GM13977 (cell line): ENCODE results near the gene PARN.
"Not testable (repeated sequence)": the region's sequence is repeated elsewhere in the genome, so short reads cannot be mapped to it uniquely, and the experiment has no call there.

Experiments used
- DNase-seq: peaks from one replicate; pipeline ENCODE4 v3.0.0; 2012; ENCODE audit warnings: low spot score
- CTCF ChIP-seq: IDR thresholded peaks from 2 replicates; pipeline ENCODE4 v1.5.1; 2012; ENCODE audit warnings: mild to moderate bottlenecking, control low read depth; ENCODE audit not compliant: insufficient read depth; ENCODE audit errors: extremely low read depth, missing control alignments
- in situ Hi-C: fragments of 300-500 bp; cut with MboI; formaldehyde crosslinking; loops from one replicate; pipeline ENCODE4 v1.12.0; 2022; ENCODE audit warnings: low sequenced_read_pairs, low pct_unique_long_range_greater_than_20kb, mixed read lengths, inconsistent platforms; ENCODE audit not compliant: unreplicated experiment

Gene PARN

DNA sequence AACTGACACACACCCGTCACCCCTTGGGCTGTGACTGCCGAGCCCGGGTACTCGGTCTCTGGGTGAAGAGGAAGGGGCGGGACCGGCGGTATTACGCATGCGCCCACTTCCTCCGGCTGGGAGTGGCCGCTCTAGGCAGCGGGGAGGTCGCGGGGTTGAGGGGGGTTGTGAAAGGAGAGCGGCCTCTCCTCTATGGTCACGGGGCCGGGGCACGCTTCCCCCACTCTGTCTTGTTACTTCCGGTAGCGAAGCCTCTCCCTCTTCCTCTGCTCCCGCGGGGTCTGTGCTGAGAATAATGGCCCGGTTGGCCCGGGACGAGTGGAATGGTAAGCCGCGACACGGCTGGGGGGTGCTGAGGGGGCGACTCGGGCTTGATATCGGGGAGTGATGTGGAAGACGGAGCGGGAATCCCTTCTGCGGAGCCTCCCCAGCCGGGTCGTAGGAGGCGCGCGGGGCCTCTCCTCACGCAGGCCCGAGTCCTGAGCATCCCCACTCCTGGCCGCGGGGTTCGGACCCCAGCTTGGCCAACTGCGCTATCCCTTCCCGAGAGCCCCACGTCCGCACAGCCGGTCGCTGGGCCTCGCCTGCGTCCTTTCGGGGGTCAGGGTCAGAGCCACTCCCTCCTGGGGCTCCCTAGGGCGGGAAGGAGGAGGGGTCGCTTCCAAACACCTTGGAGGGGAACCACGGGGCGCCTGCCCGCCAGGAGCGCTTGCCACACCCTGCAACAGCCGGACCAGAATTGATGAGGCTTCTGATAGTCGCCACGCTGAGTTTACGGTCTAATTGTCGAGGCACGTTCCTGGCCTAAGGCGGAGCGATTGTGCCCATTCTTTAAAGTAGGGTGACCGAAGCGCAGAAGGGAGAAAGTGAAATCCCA lies 2.9 kb upstream of the PARN start, which contains the start of gene BFAR:
Gene BFAR (plus strand): TSS at position 259 of the 877 bp plus-strand sequence. CDS start 11,396 bp downstream, outside the sequence.
- in situ Hi-C loops, result no loop called here
- peak; percentile 95 for DNase-seq
- TF ChIP-seq CTCF, result no peak

DNA sequence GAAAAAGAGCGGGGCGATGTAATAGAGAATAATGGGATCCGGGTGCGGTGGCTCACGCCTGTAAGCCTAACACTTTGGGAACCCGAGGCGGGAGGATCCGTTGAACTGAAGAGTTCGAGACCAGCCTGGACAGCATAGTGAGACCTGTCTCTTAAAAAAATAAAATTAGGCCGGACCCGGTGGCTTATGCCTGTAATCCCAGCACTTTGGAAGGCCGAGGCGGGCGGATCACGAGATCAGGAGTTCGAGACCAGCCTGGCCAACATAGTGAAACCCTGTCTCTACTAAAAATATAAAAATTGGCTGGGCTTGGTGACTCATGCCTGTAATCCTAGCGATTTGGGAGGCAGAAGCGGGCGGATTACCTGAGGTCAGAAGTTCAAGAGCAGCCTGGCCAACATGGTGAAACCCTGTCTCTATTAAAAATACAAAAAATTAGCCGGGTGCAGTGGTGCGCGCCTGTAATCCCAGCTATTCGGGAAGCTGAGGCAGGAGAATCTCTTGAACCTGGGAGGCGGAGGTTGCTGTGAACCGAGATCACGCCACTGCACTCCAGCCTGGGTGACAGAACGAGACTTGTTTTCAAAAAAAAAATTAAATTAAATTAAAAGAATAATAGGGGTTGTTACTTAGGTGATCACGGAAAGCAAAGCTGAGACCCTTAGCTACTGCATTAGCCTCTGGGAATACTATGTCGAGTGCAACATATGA lies 715 bp upstream of the PARN start:
- DNase-seq, in situ Hi-C loops: not testable (repeated sequence)

- in situ Hi-C loops, result no loop called here
- no peak for DNase-seq
- TF ChIP-seq CTCF, result no peak
Measured at GRCh38 chr16:14629612-14629918, 495 bp downstream of the PARN start.

DNA sequence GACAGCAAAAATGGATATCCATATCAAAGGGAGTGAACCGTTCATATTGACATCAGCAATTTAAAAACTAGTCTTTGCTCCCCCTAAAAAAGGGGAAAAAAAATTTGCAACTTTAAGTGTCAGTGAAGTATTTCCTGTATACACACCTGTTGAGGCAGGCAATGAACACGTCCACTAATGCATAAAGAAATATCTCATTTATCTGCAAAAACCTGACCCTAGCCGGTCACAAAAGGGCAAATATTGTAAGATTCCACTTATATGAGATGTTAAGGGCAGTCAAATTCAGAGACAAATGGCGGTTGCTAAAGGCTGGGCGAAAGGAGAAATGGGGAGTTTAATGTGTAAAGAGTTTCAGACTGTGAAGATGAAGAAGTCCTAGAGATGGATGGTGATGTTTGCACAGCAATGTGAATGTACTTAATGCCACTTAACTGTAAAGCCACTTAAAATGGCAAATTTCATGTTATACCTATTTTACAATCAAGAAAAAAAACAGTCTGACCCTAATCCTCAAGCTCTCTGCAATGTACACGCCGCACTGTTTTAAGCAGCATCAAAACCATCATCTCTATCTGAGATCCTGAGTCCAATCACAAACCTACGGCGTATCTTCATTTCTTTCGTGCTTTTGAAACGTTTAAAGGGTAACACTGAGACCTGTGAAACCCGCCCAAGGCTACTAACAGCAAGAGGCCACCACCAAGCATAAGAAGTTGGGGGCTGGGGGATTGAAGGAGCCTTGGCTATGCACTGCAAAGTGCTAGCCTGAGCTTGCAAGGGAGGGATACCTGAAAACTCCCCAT lies 1.1 kb downstream of the PARN start:
- in situ Hi-C loops, result no loop called here
- no peak for TF ChIP-seq CTCF
- no peak for DNase-seq

GRCh38 chr16:14627078-14627477 lies 3.0 kb downstream of the PARN start:
- no peak for DNase-seq
- in situ Hi-C loops, result no loop called here
- no peak for TF ChIP-seq CTCF

GRCh38 chr16:14618566-14618965 lies 11.5 kb downstream of the PARN start:
- no peak for TF ChIP-seq CTCF
- DNase-seq, result no peak
- in situ Hi-C loops, result no loop called here
